Measurements from ENCODE around the gene TMEM114. TPM values are rescaled to one million over a fixed set of nuclear protein-coding genes. Genes with fewer than 3 reads are reported as not detected.
"Not testable (repeated sequence)": the region's sequence is repeated elsewhere in the genome, so short reads cannot be mapped to it uniquely, and the experiment has no call there.

The TMEM114 gene
- total RNA-seq, 1 donor from 2014 or later: not detected

DNA sequence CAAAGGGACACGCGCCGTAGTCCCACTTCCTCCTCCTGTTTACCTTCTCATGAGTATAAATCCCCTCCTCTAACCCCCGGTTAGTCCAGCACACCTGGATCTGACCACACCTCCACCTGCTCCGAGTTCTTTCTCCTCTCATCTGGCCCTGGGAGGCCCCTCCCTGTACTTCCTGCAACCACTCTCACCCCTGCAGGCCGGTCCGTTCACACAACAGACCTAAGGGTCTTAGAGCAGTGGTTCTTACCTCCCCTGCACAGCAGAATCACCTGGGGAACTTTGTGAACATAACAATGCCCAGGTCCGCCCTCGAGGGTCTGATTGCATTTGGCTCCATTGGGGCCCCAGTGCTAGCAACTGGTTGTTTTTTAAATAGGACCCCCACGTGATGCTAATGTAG is 24.8 kb downstream of the TMEM114 start:
- Mint-ChIP-seq H3K27ac (no peak overlapping the region), H3K36me3 (ENCODE audit: low read depth) (no peaks in the 10 kb centered on the region), H3K4me1 (ENCODE audit: low read depth) (peaks cover 10% of the 10 kb centered on the region), H3K9me3 (peaks cover 4% of the 10 kb centered on the region), H3K4me3 (no peak overlapping the region), H3K27me3 (ENCODE audit: insufficient read depth) (peaks cover 2% of the 10 kb centered on the region)
- DNase-seq (ENCODE audit: low spot score): no peak
- intact Hi-C loops (cut with micrococcal nuclease): loop anchor here (10.0 kb wide), 2 partner anchors 229 to 569 kb away; partner anchors contain the start of genes PMM2 and TMEM186

DNA sequence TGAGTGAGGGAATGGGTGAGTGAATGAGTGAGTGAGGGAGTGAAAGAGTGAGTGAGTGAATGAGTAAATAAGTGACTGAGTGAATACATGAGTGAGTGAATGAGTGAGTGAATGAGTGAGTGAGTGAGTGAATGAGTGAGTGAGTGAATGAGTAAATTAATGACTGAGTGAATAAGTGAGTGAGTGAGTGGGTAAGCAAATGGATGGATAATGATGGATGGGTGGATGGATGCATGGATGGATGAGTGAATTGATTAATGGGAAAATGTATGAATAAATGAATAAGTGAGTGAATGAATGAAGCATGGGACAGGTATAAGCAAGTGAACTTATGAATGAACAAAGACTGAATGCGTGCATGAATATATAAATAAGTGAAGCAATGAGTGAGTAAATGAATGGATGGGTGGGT is 25.4 kb downstream of the TMEM114 start:
- DNase-seq (ENCODE audit: low spot score): no peak
- intact Hi-C loops (cut with micrococcal nuclease): loop anchor here (10.0 kb wide), 2 partner anchors 230 to 570 kb away; partner anchors contain the start of genes PMM2 and TMEM186
- H3K4me3 Mint-ChIP-seq: no peak overlapping the region
- H3K36me3 Mint-ChIP-seq (ENCODE audit: low read depth): no peaks in the 10 kb centered on the region
- peaks cover 10% of the 10 kb centered on the region for H3K4me1 Mint-ChIP-seq (ENCODE audit: low read depth)
- H3K9me3 Mint-ChIP-seq: peaks cover 4% of the 10 kb centered on the region
- peaks cover 2% of the 10 kb centered on the region for H3K27me3 Mint-ChIP-seq (ENCODE audit: insufficient read depth)
- no peak overlapping the region for H3K27ac Mint-ChIP-seq

DNA sequence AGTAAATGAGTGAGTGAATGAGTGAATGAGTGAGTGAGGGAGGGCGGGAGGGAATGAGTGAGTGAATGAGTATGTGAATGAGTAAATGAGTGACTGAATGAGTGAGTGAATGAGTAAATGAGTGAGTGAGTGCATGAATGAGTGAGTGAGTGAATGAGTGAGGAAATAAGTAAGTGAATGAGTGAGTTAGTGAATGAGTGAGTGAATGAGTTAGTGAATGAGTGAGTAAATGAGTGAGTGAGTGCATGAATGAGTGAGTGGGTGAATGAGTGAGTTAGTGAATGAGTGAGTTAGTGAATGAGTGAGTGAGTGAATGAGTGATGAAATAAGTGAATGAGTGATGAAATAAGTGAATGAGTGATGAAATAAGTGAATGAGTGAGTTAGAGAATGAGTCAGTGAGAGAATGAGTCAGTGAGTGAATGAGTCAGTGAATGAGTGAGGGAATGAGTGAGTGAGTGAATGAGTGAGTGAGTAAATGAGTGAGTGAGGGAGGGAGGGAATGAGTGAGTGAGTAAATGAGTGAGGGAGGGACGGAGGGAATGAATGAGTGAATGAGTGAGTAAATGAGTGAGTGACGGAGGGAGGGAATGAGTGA is 26.3 kb downstream of the TMEM114 start:
- DNase-seq (ENCODE audit: low spot score); H3K4me3 Mint-ChIP-seq; H3K36me3 Mint-ChIP-seq (ENCODE audit: low read depth); H3K27ac Mint-ChIP-seq; H3K9me3 Mint-ChIP-seq; H3K27me3 Mint-ChIP-seq (ENCODE audit: insufficient read depth): not testable (repeated sequence)
- intact Hi-C loops (cut with micrococcal nuclease): loop anchor here (10.0 kb wide), 2 partner anchors 231 to 571 kb away; partner anchors contain the start of genes PMM2 and TMEM186
- H3K4me1 Mint-ChIP-seq (ENCODE audit: low read depth): peaks cover 10% of the 10 kb centered on the region

DNA sequence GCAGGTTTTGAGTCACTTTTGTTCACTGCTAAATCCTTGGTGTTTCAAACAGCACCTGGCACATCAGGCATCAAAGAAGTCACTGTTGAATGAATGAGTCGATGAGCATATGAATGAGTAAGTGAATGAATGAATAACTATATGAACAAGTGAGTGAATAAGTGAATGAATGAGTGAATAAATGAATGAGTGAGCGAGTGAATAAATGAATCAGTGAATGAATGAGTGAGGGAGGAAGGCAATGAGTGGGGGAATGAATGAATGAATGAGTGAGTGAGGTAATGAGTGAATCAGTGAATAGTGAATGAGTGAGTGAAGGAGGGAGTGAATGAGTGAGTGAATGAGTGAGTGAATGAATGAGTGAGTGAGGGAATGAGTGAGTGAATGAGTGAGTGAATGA is 28.8 kb downstream of the TMEM114 start:
- Mint-ChIP-seq H3K27ac (no peak overlapping the region), H3K36me3 (ENCODE audit: low read depth) (no peaks in the 10 kb centered on the region), H3K4me3 (no peak overlapping the region), H3K27me3 (ENCODE audit: insufficient read depth) (no peaks in the 10 kb centered on the region), H3K4me1 (ENCODE audit: low read depth) (no peaks in the 10 kb centered on the region), H3K9me3 (peaks cover 4% of the 10 kb centered on the region)
- no peak for DNase-seq (ENCODE audit: low spot score)
- intact Hi-C loops (cut with micrococcal nuclease): loop anchor here (10.0 kb wide), 2 partner anchors 233 to 573 kb away; partner anchors contain the start of genes PMM2 and TMEM186

DNA sequence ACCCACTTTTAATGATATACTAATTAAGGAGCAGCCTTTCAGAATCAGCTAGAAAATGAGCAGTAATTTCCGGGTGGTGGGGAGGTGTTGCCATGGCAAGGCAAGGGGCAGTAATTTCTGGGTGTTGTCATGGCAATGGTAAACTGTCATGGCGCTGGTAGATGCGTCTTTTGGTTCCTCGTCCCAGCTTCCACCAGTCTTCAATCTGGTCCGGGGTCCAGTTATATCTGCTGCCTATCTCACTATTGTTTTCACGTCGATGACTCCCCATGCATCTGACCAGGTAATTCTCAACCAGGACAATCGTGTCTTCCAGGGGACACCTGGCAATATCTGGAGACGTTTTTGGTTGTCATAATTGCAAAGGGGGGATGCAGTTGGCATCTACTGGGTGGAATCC is 34.9 kb downstream of the TMEM114 start:
- H3K27me3 Mint-ChIP-seq (ENCODE audit: insufficient read depth): peaks cover 2% of the 10 kb centered on the region
- no peak for DNase-seq (ENCODE audit: low spot score)
- H3K27ac Mint-ChIP-seq: no peak overlapping the region
- H3K36me3 Mint-ChIP-seq (ENCODE audit: low read depth): no peaks in the 10 kb centered on the region
- H3K4me1 Mint-ChIP-seq (ENCODE audit: low read depth): no peaks in the 10 kb centered on the region
- intact Hi-C loops (cut with micrococcal nuclease): no loop called here
- no peaks in the 10 kb centered on the region for H3K9me3 Mint-ChIP-seq
- H3K4me3 Mint-ChIP-seq: no peak overlapping the region

DNA sequence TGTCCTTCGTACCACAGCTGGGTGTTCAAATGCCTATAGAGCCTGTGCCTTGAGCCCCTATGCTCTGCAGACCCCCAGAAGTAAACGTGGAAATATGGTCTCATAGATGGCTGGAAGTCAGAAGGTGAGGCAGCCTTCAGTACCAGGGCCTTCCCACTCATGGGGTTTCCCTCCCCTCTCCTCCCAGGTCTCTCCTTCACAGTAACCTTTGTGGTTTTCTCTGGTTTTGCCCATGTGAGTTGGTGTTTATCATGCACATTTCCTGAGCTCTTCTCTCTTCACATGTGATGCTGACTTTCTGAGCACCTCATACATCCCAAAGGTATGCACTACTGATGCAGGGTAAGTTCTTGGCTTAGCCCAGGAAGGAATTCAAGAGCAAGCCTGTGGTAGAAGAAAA is 35.4 kb downstream of the TMEM114 start:
- Mint-ChIP-seq H3K27me3 (ENCODE audit: insufficient read depth) (peaks cover 2% of the 10 kb centered on the region), H3K9me3 (no peaks in the 10 kb centered on the region), H3K36me3 (ENCODE audit: low read depth) (no peaks in the 10 kb centered on the region), H3K27ac (no peak overlapping the region), H3K4me3 (no peak overlapping the region), H3K4me1 (ENCODE audit: low read depth) (no peaks in the 10 kb centered on the region)
- intact Hi-C loops (cut with micrococcal nuclease): no loop called here
- DNase-seq (ENCODE audit: low spot score): no peak

DNA sequence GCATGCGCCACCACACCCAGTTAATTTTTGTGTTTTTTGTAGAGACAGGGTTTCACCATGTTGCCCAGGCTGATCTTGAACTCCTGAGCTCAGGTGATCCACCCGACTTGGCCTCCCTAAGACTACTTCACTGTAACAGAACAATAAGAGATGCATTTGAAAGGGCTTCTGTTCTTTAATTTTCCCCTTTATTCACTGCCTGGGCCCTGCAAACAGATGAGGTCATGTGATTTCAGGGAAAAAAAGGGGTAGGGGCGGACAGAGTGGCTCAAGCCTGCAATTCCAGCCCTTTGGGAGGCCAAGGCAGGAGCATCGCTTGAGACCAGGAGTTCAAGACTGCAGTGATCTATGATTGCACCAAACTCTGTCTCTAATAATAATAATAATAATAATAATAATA is 36.3 kb downstream of the TMEM114 start:
- H3K36me3 Mint-ChIP-seq (ENCODE audit: low read depth): no peaks in the 10 kb centered on the region
- intact Hi-C loops (cut with micrococcal nuclease): no loop called here
- peaks cover 2% of the 10 kb centered on the region for H3K27me3 Mint-ChIP-seq (ENCODE audit: insufficient read depth)
- DNase-seq (ENCODE audit: low spot score): no peak
- no peaks in the 10 kb centered on the region for H3K9me3 Mint-ChIP-seq
- H3K4me3 Mint-ChIP-seq: no peak overlapping the region
- no peaks in the 10 kb centered on the region for H3K4me1 Mint-ChIP-seq (ENCODE audit: low read depth)
- H3K27ac Mint-ChIP-seq: no peak overlapping the region

DNA sequence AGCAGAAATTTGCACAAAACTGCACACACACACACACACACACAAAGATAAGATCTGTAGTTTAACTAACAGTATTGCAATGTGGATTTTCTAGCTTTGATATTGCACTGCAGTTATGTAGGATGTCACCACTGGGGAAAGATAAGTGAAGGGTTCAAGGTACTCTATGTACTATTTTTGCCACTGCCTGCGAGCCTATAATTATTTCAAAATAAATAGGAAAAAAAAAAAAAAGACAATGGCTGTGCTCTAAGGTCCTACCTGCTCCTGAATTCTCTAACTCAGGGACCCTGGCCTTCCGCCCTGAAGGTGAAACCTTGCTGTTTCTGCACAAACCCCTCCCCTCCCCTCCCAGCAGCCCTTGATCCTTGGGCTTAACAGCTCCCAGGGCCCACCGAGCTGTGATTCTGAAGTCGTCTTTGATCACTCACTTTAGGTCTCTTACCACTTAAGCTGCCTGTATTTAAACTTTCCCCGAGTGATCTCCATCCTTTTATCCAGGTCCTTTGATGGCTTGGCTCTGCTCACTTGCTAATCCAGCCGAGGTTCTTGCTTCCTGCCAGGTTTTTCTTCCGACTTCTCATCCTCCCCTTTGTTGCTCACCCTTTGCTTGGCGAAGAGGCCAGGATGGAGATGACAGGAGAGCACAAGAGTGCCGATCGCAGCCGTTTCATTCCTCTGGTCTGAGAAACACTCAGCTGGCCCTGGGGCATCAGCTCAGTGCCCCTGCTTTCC is 37.7 kb downstream of the TMEM114 start:
- Mint-ChIP-seq H3K4me1 (ENCODE audit: low read depth) (no peaks in the 10 kb centered on the region), H3K9me3 (no peaks in the 10 kb centered on the region), H3K27me3 (ENCODE audit: insufficient read depth) (peaks cover 2% of the 10 kb centered on the region), H3K36me3 (ENCODE audit: low read depth) (no peaks in the 10 kb centered on the region), H3K27ac (no peak overlapping the region), H3K4me3 (no peak overlapping the region)
- no peak for DNase-seq (ENCODE audit: low spot score)
- intact Hi-C loops (cut with micrococcal nuclease): no loop called here

DNA sequence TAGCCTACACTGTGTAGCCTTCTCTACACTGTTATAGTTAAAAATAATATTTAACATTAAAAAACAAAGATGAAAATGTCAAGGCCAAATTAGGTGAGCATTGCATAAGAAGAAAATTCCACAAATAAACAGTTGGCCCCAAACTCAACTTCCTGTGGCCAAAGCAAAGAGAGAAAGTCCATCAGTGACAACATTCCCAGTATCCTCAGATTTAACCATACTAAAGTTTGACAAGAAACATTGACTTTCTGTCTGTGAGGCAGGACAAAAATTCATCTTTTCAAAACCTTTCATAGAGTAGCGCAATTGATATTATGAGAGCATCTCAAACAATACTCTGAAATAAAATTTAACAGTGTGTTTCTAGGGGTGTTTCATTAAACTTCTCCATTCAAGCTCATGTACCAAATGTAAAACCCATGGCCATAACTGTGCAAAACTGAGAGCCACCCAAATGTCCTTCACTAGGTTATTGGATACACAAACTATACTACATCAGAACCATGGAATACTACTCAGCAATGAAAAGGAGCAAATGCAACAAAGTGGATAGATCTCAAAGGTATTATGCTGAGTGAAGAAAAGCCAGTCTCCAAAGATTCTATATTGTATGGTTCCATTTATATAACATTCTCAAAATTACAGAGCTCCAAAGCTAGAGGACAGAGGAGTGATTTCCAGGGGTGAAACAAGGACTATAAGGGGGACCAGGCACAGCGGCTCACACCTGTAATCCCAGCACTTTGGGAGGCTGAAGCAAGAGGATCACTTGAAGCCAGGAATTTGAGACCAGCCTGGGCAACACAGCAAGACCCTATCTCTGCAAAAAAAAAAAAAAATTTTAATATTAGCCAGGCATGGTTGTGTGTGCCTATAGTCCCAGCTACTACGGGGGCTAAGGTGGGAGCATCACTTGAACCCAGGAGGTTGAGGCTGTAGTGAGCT is 38.7 kb downstream of the TMEM114 start:
- Mint-ChIP-seq H3K27ac (no peak overlapping the region), H3K27me3 (ENCODE audit: insufficient read depth) (peaks cover 2% of the 10 kb centered on the region), H3K36me3 (ENCODE audit: low read depth) (no peaks in the 10 kb centered on the region), H3K4me1 (ENCODE audit: low read depth) (no peaks in the 10 kb centered on the region), H3K4me3 (no peak overlapping the region), H3K9me3 (no peaks in the 10 kb centered on the region)
- intact Hi-C loops (cut with micrococcal nuclease): no loop called here
- DNase-seq (ENCODE audit: low spot score): no peak

DNA sequence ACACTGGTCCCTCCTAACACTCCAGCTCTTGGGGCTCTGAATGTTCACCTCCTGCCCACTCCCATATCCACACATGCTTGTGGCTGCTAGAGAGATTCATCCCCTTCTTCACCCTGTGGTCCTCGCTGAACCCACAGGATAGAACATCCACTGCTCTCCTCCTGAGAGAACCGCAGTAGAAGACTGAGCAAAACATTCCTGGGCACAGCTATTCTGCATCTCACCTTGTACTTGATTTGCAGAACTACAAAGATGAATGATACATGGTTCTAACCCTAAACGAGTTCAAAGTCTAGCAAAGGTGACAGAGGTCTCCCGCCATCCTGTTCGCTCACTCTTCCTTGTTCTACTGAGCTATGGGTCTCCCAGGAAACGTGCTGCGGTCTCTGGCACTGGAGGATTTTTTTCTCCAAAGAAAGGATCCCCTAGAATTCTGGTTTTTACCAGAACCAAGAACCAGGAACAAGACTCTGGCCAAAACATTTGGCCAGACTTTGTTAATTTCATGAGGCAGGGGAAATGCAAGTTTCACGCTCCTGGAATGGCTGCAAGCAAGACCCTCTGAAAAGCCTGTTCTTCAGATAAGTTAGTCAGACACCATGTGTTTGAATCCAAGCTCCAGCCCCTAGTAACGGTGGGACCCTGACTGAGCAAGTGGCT is 39.5 kb downstream of the TMEM114 start:
- Mint-ChIP-seq H3K4me1 (ENCODE audit: low read depth) (no peaks in the 10 kb centered on the region), H3K27ac (no peak overlapping the region), H3K27me3 (ENCODE audit: insufficient read depth) (peaks cover 2% of the 10 kb centered on the region), H3K9me3 (no peaks in the 10 kb centered on the region), H3K4me3 (no peak overlapping the region), H3K36me3 (ENCODE audit: low read depth) (no peaks in the 10 kb centered on the region)
- DNase-seq (ENCODE audit: low spot score): no peak
- intact Hi-C loops (cut with micrococcal nuclease): no loop called here

DNA sequence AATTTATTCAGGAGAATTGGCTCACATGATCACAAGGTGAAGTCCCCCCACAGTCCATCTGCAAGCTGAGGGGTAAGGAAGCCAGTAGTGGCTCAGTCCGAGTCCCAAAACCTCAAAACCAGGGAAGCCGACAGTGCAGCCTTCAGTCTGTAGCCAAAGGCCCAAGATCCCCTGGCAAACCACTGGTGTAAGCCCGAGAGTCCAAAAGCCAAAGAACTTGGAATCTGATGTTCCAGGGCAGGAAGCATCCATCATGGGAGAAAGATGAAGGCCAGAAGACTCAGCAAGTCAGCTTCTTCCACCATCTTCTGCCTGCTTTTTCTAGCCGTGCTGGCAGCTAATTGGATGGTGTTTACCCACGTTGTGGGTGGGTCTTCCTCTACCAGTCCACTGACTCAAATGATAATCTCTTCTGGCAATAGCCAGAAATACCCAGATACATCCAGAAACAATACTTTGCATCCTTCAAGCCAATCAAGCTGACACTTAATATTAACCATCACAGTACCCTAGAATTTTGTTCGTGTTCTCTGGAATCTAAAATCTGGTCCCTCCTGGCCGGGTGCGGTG is 40.4 kb downstream of the TMEM114 start:
- H3K4me1 Mint-ChIP-seq (ENCODE audit: low read depth): no peaks in the 10 kb centered on the region
- intact Hi-C loops (cut with micrococcal nuclease): no loop called here
- no peak overlapping the region for H3K4me3 Mint-ChIP-seq
- H3K36me3 Mint-ChIP-seq (ENCODE audit: low read depth): no peaks in the 10 kb centered on the region
- no peaks in the 10 kb centered on the region for H3K9me3 Mint-ChIP-seq
- H3K27ac Mint-ChIP-seq: no peak overlapping the region
- DNase-seq (ENCODE audit: low spot score): no peak
- peaks cover 4% of the 10 kb centered on the region for H3K27me3 Mint-ChIP-seq (ENCODE audit: insufficient read depth)

DNA sequence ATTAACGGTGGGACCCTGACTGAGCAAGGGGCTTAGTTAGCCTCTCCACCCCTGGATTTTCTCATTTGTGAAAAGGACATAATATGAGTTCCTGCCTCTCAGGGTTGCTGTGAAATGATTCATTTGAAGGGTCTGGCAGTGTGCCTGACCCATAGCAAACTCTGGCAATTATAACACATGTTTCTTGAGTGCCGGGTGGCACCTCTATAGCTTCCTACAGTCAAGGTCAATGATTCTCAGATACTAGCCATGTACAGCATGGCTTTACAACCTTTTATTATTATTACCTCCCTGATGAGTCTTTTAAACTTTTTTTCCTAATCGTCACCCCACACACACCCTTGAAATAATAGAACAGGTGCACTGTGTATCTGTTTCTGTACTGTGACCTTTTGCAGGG is 42.1 kb downstream of the TMEM114 start:
- Mint-ChIP-seq H3K4me1 (ENCODE audit: low read depth) (no peaks in the 10 kb centered on the region), H3K9me3 (no peaks in the 10 kb centered on the region), H3K27ac (no peak overlapping the region), H3K4me3 (no peak overlapping the region), H3K36me3 (ENCODE audit: low read depth) (no peaks in the 10 kb centered on the region), H3K27me3 (ENCODE audit: insufficient read depth) (peaks cover 4% of the 10 kb centered on the region)
- intact Hi-C loops (cut with micrococcal nuclease): no loop called here
- no peak for DNase-seq (ENCODE audit: low spot score)

Data from activated T-helper 1 cell treated with anti-CD3 and anti-CD28 coated beads, Interleukin-12 subunit alpha, Interleukin-12 subunit beta, Interleukin-2, Interleukin-4 antibody, amounts not matched to agents 30 ng/mL and 10 ng/mL and 1 ng/mL, durations not matched to agents 14 hours and 24 hours and 36 hours (primary cell).